Measurements from ENCODE around the gene BLMH. TPM values are rescaled to one million over a fixed set of nuclear protein-coding genes. Genes with fewer than 3 reads are reported as not detected.
"Not testable (repeated sequence)": the region's sequence is repeated elsewhere in the genome, so short reads cannot be mapped to it uniquely, and the experiment has no call there.

Gene BLMH
- polyA plus RNA-seq, 4 donors = 8.3 to 56.6 (median 15.0) TPM

DNA sequence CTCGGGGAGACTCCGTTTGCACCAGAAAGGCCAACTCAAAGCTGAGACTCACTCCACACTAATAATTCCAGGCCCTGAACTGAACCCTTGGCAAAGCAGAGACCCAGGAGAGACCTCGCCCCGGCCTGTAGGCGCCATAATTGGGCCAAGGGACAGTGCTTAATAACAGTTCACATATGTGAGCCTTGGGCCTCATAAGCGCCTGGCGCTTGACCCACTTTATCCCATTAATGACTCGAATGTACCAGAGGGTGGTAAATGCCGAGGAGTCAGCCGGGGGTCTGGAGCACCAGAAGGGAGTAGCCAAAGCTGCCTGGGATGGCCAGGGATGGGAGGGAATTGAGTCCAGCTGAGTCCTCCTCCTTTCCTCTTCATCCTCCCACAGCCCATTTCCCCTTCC is 80.8 kb downstream of the BLMH start:
- 92 to 99% (median 94%) methylated on average over 10 of the region's 10 CpGs for WGBS, 3 donors
- Histone ChIP-seq H3K27me3 (ENCODE audit: control insufficient read depth in 3 of 3, insufficient read depth in 3 of 3, low read length in 3 of 3) (no peaks in the 10 kb centered on the region), H3K27ac (ENCODE audit: low read depth in 1 of 3, low read length in 2 of 3) (no peak overlapping the region), H3K4me1 (ENCODE audit: control insufficient read depth in 3 of 3, insufficient read depth in 2 of 3, low read depth in 1 of 3, low read length in 2 of 3) (no peaks in the 10 kb centered on the region), H3K9me3 (ENCODE audit: control insufficient read depth in 2 of 2, insufficient read depth in 1 of 2, low read depth in 1 of 2, low read length in 1 of 2) (no peaks in the 10 kb centered on the region), H3K4me3 (ENCODE audit: low read depth in 1 of 3, low read length in 3 of 3) (no peak overlapping the region), H3K36me3 (ENCODE audit: control insufficient read depth in 3 of 3, insufficient read depth in 2 of 3, low read depth in 1 of 3, low read length in 3 of 3) (peaks cover 0 to 48% (median 0%) of the 10 kb centered on the region in 3 donors)
- DNase-seq (no peak), FAIRE-seq (no peak)

DNA sequence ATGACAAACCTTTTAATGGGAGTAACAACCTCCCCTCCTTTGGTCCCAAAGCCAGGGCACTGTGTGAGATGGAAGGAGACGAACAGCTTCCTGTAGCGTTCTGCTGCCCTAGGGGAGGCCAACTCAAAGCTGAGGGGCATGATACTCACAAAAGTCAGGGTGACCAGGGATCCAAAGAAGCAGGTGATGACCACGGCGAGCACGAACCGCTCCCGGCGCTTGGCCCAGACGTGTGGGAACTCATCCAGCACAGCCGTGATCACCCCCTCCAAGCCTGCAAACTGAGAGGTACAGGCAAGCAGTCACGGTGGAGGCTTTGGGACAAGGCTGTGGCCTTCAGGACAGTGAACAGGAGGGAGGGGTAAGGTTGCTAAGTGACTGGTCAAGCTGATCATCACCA is 81.4 kb downstream of the BLMH start:
- Histone ChIP-seq H3K4me3 (ENCODE audit: low read depth in 1 of 3, low read length in 3 of 3) (no peak overlapping the region), H3K27me3 (ENCODE audit: control insufficient read depth in 3 of 3, insufficient read depth in 3 of 3, low read length in 3 of 3) (no peaks in the 10 kb centered on the region), H3K27ac (ENCODE audit: low read depth in 1 of 3, low read length in 2 of 3) (no peak overlapping the region), H3K36me3 (ENCODE audit: control insufficient read depth in 3 of 3, insufficient read depth in 2 of 3, low read depth in 1 of 3, low read length in 3 of 3) (peaks cover 0 to 45% (median 0%) of the 10 kb centered on the region in 3 donors), H3K9me3 (ENCODE audit: control insufficient read depth in 2 of 2, insufficient read depth in 1 of 2, low read depth in 1 of 2, low read length in 1 of 2) (no peaks in the 10 kb centered on the region), H3K4me1 (ENCODE audit: control insufficient read depth in 3 of 3, insufficient read depth in 2 of 3, low read depth in 1 of 3, low read length in 2 of 3) (no peaks in the 10 kb centered on the region)
- 89 to 92% (median 91%) methylated on average over 11 of the region's 11 CpGs for WGBS, 3 donors
- no peak for DNase-seq
- no peak for FAIRE-seq

DNA sequence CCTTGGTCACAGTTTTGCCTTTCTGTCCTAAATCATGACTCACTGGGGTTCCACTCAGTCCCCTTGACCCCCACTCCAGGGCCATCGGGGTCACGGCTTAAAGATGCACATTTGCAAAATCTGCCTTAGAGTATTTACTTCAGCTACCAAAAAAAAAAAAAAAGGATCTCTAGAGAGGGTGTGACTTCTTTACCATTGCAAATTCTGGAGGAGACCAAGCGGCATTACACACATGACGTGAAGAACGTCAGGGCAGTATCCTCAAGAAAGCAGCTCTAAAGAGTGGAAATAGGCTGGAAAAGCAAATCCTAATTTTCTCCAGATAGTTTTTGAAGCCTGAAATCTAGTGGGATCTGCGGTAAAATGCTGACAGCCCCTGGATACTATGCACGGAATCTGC is 81.8 kb downstream of the BLMH start:
- FAIRE-seq (no peak), DNase-seq (no peak)
- WGBS, 3 donors = 92 to 95% (median 93%) methylated on average over 7 of the region's 7 CpGs
- Histone ChIP-seq H3K36me3 (ENCODE audit: control insufficient read depth in 3 of 3, insufficient read depth in 2 of 3, low read depth in 1 of 3, low read length in 3 of 3) (peaks cover 0 to 41% (median 0%) of the 10 kb centered on the region in 3 donors), H3K9me3 (ENCODE audit: control insufficient read depth in 2 of 2, insufficient read depth in 1 of 2, low read depth in 1 of 2, low read length in 1 of 2) (no peaks in the 10 kb centered on the region), H3K27ac (ENCODE audit: low read depth in 1 of 3, low read length in 2 of 3) (no peak overlapping the region), H3K27me3 (ENCODE audit: control insufficient read depth in 3 of 3, insufficient read depth in 3 of 3, low read length in 3 of 3) (no peaks in the 10 kb centered on the region), H3K4me3 (ENCODE audit: low read depth in 1 of 3, low read length in 3 of 3) (no peak overlapping the region), H3K4me1 (ENCODE audit: control insufficient read depth in 3 of 3, insufficient read depth in 2 of 3, low read depth in 1 of 3, low read length in 2 of 3) (no peaks in the 10 kb centered on the region)

DNA sequence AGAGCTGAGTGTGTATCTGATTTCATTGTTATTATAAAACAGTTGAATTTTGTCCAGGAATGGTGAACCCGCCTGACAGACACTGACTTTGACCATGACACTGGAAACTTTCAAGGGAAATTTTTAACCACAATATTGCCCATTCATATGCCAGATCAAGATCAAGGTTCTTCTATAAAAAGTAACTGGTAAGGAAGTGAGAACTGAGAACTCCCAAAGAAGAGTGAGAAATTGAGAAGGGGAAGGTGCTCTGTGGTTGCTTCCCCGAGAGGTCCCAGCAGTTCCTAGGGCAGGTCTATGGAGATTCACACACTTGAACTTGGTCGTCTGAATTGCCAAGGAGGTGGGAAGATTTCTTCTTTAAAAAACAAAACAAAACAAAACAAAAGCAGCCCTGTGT is 83.5 kb downstream of the BLMH start:
- Histone ChIP-seq H3K27me3 (ENCODE audit: control insufficient read depth in 3 of 3, insufficient read depth in 3 of 3, low read length in 3 of 3) (no peaks in the 10 kb centered on the region), H3K9me3 (ENCODE audit: control insufficient read depth in 2 of 2, insufficient read depth in 1 of 2, low read depth in 1 of 2, low read length in 1 of 2) (no peaks in the 10 kb centered on the region), H3K4me3 (ENCODE audit: low read depth in 1 of 3, low read length in 3 of 3) (no peak overlapping the region), H3K4me1 (ENCODE audit: control insufficient read depth in 3 of 3, insufficient read depth in 2 of 3, low read depth in 1 of 3, low read length in 2 of 3) (no peaks in the 10 kb centered on the region), H3K27ac (ENCODE audit: low read depth in 1 of 3, low read length in 2 of 3) (no peak overlapping the region), H3K36me3 (ENCODE audit: control insufficient read depth in 3 of 3, insufficient read depth in 2 of 3, low read depth in 1 of 3, low read length in 3 of 3) (peaks cover 0 to 42% (median 0%) of the 10 kb centered on the region in 3 donors)
- 54 to 84% (median 56%) methylated on average over 3 of the region's 3 CpGs for WGBS, 3 donors
- no peak for FAIRE-seq
- DNase-seq = no peak

DNA sequence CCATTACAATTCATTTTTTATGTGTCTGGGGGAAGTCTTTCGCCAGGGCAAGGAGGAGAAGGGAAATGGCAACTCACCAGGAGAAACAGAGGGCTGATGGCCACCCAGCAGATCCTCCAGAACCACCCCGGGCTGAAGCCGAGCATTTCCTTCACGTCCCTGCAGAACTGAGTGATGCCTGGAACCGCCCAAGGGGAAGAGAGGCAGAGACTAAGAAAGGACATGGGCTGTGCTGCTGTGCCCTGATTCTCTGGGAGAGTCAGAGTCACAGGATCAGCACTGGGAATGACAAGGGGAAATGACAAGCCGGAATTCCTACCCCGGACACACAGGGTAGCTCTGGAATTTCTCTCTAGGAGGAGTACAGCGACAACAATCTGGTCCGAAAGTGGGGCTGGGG is 84.1 kb downstream of the BLMH start:
- no peaks in the 10 kb centered on the region for H3K4me1 ChIP-seq (ENCODE audit: control insufficient read depth in 3 of 3, insufficient read depth in 2 of 3, low read depth in 1 of 3, low read length in 2 of 3)
- no peak for DNase-seq
- FAIRE-seq = no peak
- H3K4me3 ChIP-seq (ENCODE audit: low read depth in 1 of 3, low read length in 3 of 3) = no peak overlapping the region
- H3K36me3 ChIP-seq (ENCODE audit: control insufficient read depth in 3 of 3, insufficient read depth in 2 of 3, low read depth in 1 of 3, low read length in 3 of 3) = peaks cover 0 to 38% (median 0%) of the 10 kb centered on the region in 3 donors
- H3K27ac ChIP-seq (ENCODE audit: low read depth in 1 of 3, low read length in 2 of 3) = no peak overlapping the region
- no peaks in the 10 kb centered on the region for H3K9me3 ChIP-seq (ENCODE audit: control insufficient read depth in 2 of 2, insufficient read depth in 1 of 2, low read depth in 1 of 2, low read length in 1 of 2)
- H3K27me3 ChIP-seq (ENCODE audit: control insufficient read depth in 3 of 3, insufficient read depth in 3 of 3, low read length in 3 of 3) = no peaks in the 10 kb centered on the region
- WGBS, 3 donors = 75 to 90% (median 87%) methylated on average over 9 of the region's 9 CpGs

DNA sequence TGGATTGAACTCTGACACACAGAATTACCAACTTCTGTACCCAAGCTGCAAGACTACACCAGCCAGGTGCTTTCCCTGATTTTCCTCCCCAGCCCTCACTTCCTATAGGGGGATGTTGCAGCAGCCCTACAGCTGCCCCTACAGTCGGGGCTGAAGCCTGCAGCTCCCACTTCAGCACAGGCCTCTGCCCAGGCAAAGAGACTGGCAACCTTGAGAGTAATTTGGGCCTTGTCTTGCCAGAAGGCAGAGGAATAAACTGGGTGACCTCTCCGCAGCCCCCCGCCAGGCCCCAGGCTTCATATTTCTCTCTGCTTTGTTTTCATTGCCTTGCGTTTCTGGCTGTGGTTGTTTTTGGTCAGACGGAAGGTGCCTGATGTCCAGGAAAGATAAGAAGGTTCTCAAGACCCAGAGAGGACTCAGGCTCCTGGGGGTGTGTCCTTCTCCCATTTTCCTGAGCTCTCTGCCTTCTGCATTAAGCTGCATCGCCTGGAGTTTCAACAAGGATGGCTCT is 88.2 kb downstream of the BLMH start:
- peaks cover 0 to 21% (median 0%) of the 10 kb centered on the region in 3 donors for H3K36me3 ChIP-seq (ENCODE audit: control insufficient read depth in 3 of 3, insufficient read depth in 2 of 3, low read depth in 1 of 3, low read length in 3 of 3)
- 81 to 89% (median 86%) methylated on average over 6 of the region's 6 CpGs for WGBS, 3 donors
- H3K9me3 ChIP-seq (ENCODE audit: control insufficient read depth in 2 of 2, insufficient read depth in 1 of 2, low read depth in 1 of 2, low read length in 1 of 2) = no peaks in the 10 kb centered on the region
- DNase-seq (no peak), FAIRE-seq (no peak)
- no peaks in the 10 kb centered on the region for H3K4me1 ChIP-seq (ENCODE audit: control insufficient read depth in 3 of 3, insufficient read depth in 2 of 3, low read depth in 1 of 3, low read length in 2 of 3)
- no peak overlapping the region for H3K27ac ChIP-seq (ENCODE audit: low read depth in 1 of 3, low read length in 2 of 3)
- H3K4me3 ChIP-seq (ENCODE audit: low read depth in 1 of 3, low read length in 3 of 3) = no peak overlapping the region
- no peaks in the 10 kb centered on the region for H3K27me3 ChIP-seq (ENCODE audit: control insufficient read depth in 3 of 3, insufficient read depth in 3 of 3, low read length in 3 of 3)

DNA sequence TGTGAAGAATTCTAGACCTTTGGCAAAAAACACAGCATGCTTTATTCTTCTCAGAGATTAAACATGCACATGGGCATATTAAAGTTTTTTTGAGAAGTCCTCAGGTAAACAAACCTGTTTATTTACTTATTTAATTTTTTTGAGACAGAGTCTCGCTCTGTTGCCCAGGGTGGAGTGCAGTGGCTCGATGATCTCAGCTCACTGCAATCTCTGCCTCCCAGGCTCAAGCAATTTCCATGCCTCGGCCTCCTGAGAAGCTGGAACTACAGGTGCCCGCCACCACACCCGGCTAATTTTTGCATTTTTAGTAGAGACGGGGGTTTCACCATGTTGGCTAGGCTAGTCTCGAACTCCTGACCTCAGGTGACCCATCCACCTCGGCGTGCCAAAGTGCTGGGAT is 91.1 kb downstream of the BLMH start:
- DNase-seq; H3K4me1 ChIP-seq (ENCODE audit: control insufficient read depth in 3 of 3, insufficient read depth in 2 of 3, low read depth in 1 of 3, low read length in 2 of 3); FAIRE-seq; H3K27ac ChIP-seq (ENCODE audit: low read depth in 1 of 3, low read length in 2 of 3); H3K9me3 ChIP-seq (ENCODE audit: control insufficient read depth in 2 of 2, insufficient read depth in 1 of 2, low read depth in 1 of 2, low read length in 1 of 2); H3K27me3 ChIP-seq (ENCODE audit: control insufficient read depth in 3 of 3, insufficient read depth in 3 of 3, low read length in 3 of 3); H3K4me3 ChIP-seq (ENCODE audit: low read depth in 1 of 3, low read length in 3 of 3): not testable (repeated sequence)
- 85 to 93% (median 88%) methylated on average over 8 to 9 of the region's 9 CpGs for WGBS, 3 donors
- H3K36me3 ChIP-seq (ENCODE audit: control insufficient read depth in 3 of 3, insufficient read depth in 2 of 3, low read depth in 1 of 3, low read length in 3 of 3) = peaks cover 0 to 11% (median 0%) of the 10 kb centered on the region in 3 donors

DNA sequence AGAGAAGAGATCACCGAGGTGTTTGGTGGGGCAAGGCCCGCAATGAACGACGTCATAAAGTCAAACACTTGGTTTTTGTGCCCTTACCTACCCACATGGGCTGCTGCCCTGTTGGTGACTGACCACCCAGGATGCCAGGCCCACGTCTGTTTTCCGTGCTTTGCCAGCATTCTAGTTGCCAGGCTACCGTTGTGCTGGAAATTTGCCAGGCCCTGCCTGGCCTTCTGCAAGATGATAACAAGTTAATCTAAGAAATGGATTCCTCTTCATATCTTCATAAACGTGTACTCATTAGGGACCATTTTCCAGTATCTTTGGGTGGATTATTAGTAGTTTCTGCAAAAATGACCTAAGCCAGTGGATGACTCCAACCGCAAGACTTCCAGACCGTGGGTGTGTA is 91.6 kb downstream of the BLMH start:
- DNase-seq = no peak
- WGBS, 3 donors = 64 to 79% (median 72%) methylated on average over 10 of the region's 10 CpGs
- no peak overlapping the region for H3K27ac ChIP-seq (ENCODE audit: low read depth in 1 of 3, low read length in 2 of 3)

DNA sequence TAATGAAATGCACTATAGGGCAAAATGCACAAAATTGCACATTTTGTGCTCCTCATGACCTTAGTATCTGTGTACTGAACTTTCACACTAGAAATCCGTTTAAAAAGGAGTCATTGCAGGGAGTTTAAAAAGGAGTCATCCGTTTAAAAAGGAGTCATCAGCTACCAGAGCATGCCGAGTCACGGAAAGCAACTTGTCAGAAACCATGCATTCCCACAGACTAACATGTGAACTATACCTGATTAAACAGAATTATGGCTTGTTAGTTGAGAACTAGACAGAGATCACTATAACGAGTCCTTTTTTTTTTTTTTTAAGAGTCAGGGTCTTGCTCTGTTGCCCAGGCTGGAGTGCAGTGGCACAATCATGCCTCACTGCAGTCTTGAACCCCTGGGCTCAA is 92.1 kb downstream of the BLMH start:
- no peaks in the 10 kb centered on the region for H3K4me1 ChIP-seq (ENCODE audit: control insufficient read depth in 3 of 3, insufficient read depth in 2 of 3, low read depth in 1 of 3, low read length in 2 of 3)
- WGBS, 3 donors = 79 to 86% (median 84%) methylated on average over 5 of the region's 5 CpGs
- H3K9me3 ChIP-seq (ENCODE audit: control insufficient read depth in 2 of 2, insufficient read depth in 1 of 2, low read depth in 1 of 2, low read length in 1 of 2) = no peaks in the 10 kb centered on the region
- H3K36me3 ChIP-seq (ENCODE audit: control insufficient read depth in 3 of 3, insufficient read depth in 2 of 3, low read depth in 1 of 3, low read length in 3 of 3) = peaks cover 0 to 9% (median 0%) of the 10 kb centered on the region in 3 donors
- H3K27me3 ChIP-seq (ENCODE audit: control insufficient read depth in 3 of 3, insufficient read depth in 3 of 3, low read length in 3 of 3) = no peaks in the 10 kb centered on the region
- FAIRE-seq (no peak), DNase-seq (no peak)
- no peak overlapping the region for H3K4me3 ChIP-seq (ENCODE audit: low read depth in 1 of 3, low read length in 3 of 3)
- no peak overlapping the region for H3K27ac ChIP-seq (ENCODE audit: low read depth in 1 of 3, low read length in 2 of 3)

More for the DNA sequence above, 91.6 kb downstream of the BLMH start:
- Histone ChIP-seq H3K4me1 (ENCODE audit: control insufficient read depth in 3 of 3, insufficient read depth in 2 of 3, low read depth in 1 of 3, low read length in 2 of 3) (no peaks in the 10 kb centered on the region), H3K4me3 (ENCODE audit: low read depth in 1 of 3, low read length in 3 of 3) (no peak overlapping the region), H3K9me3 (ENCODE audit: control insufficient read depth in 2 of 2, insufficient read depth in 1 of 2, low read depth in 1 of 2, low read length in 1 of 2) (no peaks in the 10 kb centered on the region), H3K27me3 (ENCODE audit: control insufficient read depth in 3 of 3, insufficient read depth in 3 of 3, low read length in 3 of 3) (no peaks in the 10 kb centered on the region), H3K36me3 (ENCODE audit: control insufficient read depth in 3 of 3, insufficient read depth in 2 of 3, low read depth in 1 of 3, low read length in 3 of 3) (peaks cover 0 to 11% (median 0%) of the 10 kb centered on the region in 3 donors)
- FAIRE-seq = no peak

Data from small intestine (tissue), 7 donors.